Measurements from ENCODE around the gene RNU11.

RNU11 gene

DNA sequence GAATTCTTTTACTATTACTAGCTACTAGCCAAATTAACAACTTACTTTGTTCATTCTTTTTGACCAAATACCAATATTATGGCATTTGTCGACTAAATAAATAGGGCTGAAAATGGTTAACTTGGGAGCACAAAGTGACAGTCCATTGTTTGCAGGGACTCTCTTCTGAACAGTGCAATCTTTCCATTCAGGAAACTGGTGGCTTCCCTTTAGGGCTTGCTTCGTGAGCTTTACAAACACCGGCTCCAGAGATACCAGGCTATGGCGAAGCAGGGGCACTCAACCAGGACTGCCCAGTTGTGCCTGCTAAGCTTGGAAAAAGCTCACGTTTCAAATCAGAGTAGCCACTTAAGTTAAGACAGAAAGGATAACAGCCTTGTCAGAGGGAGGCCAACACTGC, 44.0 kb upstream of the RNU11 start:
- Histone ChIP-seq H2BK15ac (ENCODE audit: low read depth, poor library complexity, severe bottlenecking) (no peak overlapping the region), H2AFZ (ENCODE audit: low read depth, low read length) (no peak overlapping the region), H2AK5ac (ENCODE audit: low read length, severe bottlenecking) (no peak overlapping the region), H3K4me1 (ENCODE audit: control insufficient read depth, insufficient read depth, low read depth, low read length) (peaks cover 15% of the 10 kb centered on the region), H3K9me3 (ENCODE audit: control insufficient read depth, low read length) (no peaks in the 10 kb centered on the region), H2BK120ac (ENCODE audit: low read depth, low read length) (no peak overlapping the region), H3K27me3 (ENCODE audit: control insufficient read depth in 1 of 2, insufficient read depth in 1 of 2, low read length in 2 of 2) (no peaks in the 10 kb centered on the region), H4K8ac (ENCODE audit: low read length) (no peak overlapping the region), H3K14ac (ENCODE audit: low read length in 2 of 2) (no peak overlapping the region), H3K79me1 (replicated peaks; ENCODE audit: low read length, poor library complexity, severe bottlenecking) (peaks cover 2% of the 10 kb centered on the region), H2BK12ac (ENCODE audit: low read length in 2 of 2) (no peak overlapping the region), H3K18ac (ENCODE audit: low read depth in 1 of 2, low read length in 2 of 2) (no peak overlapping the region), H3K4me3 (ENCODE audit: insufficient read depth in 1 of 2, low read depth in 1 of 2, low read length in 2 of 2) (no peak overlapping the region), H3K9ac (ENCODE audit: low read length) (no peak overlapping the region), H3K4me2 (ENCODE audit: low read length, poor library complexity, severe bottlenecking) (no peak overlapping the region), H2BK5ac (ENCODE audit: low read depth, low read length, poor library complexity, severe bottlenecking) (no peak overlapping the region), H4K91ac (ENCODE audit: low read length) (no peak overlapping the region), H3K27ac (ENCODE audit: low read length, poor library complexity, severe bottlenecking) (no peak overlapping the region), H3K23ac (ENCODE audit: low read length in 2 of 2) (no peak overlapping the region), H3K36me3 (ENCODE audit: control insufficient read depth in 1 of 2, insufficient read depth in 2 of 2, low read depth in 1 of 2, low read length in 2 of 2) (peaks cover 41 to 48% of the 10 kb centered on the region in 2 experiments), H3K4ac (ENCODE audit: low read depth in 1 of 2, low read length in 2 of 2) (no peak overlapping the region)
- WGBS: 92% methylated on average over 5 of the region's 5 CpGs
- no peak for DNase-seq

DNA sequence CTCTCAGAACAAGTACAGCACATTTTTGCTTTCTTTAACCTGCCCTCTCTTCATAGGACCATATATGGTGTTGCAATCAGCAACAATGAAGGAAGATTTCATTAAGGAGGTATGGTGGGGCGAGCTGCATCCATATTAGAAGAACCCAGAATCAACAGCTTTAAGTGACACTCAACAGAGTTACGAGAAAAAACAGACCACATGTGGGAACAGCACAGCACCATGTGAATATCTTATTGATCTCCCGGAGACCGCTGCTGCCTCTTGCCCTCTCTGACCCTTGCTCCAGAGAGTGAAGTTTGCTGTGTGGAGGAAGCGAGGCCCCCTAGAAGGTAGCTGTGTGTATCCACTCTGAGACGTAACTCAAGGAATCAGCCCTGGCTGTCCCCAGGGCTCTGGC, 43.4 kb upstream of the RNU11 start:
- no peak overlapping the region for H4K91ac ChIP-seq (ENCODE audit: low read length)
- no peak overlapping the region for H3K4me3 ChIP-seq (ENCODE audit: insufficient read depth in 1 of 2, low read depth in 1 of 2, low read length in 2 of 2)
- no peaks in the 10 kb centered on the region for H3K9me3 ChIP-seq (ENCODE audit: control insufficient read depth, low read length)
- no peak overlapping the region for H3K18ac ChIP-seq (ENCODE audit: low read depth in 1 of 2, low read length in 2 of 2)
- H3K4me1 ChIP-seq (ENCODE audit: control insufficient read depth, insufficient read depth, low read depth, low read length): peaks cover 13% of the 10 kb centered on the region
- H2AFZ ChIP-seq (ENCODE audit: low read depth, low read length): no peak overlapping the region
- H3K4me2 ChIP-seq (ENCODE audit: low read length, poor library complexity, severe bottlenecking): no peak overlapping the region
- no peak overlapping the region for H2BK120ac ChIP-seq (ENCODE audit: low read depth, low read length)
- H3K9ac ChIP-seq (ENCODE audit: low read length): no peak overlapping the region
- H3K23ac ChIP-seq (ENCODE audit: low read length in 2 of 2): no peak overlapping the region
- H3K4ac ChIP-seq (ENCODE audit: low read depth in 1 of 2, low read length in 2 of 2): no peak overlapping the region
- H2BK5ac ChIP-seq (ENCODE audit: low read depth, low read length, poor library complexity, severe bottlenecking): no peak overlapping the region
- peak overlapping the region; percentile 8 for H2BK15ac ChIP-seq (ENCODE audit: low read depth, poor library complexity, severe bottlenecking)
- H3K27me3 ChIP-seq (ENCODE audit: control insufficient read depth in 1 of 2, insufficient read depth in 1 of 2, low read length in 2 of 2): no peaks in the 10 kb centered on the region
- 54% methylated on average over 6 of the region's 6 CpGs for WGBS
- H3K27ac ChIP-seq (ENCODE audit: low read length, poor library complexity, severe bottlenecking): no peak overlapping the region
- H2AK5ac ChIP-seq (ENCODE audit: low read length, severe bottlenecking): peak overlapping the region; percentile 18
- peaks cover 43 to 52% of the 10 kb centered on the region in 2 experiments for H3K36me3 ChIP-seq (ENCODE audit: control insufficient read depth in 1 of 2, insufficient read depth in 2 of 2, low read depth in 1 of 2, low read length in 2 of 2)
- H3K14ac ChIP-seq (ENCODE audit: low read length in 2 of 2): no peak overlapping the region
- H3K79me1 ChIP-seq (replicated peaks; ENCODE audit: low read length, poor library complexity, severe bottlenecking): peaks cover 2% of the 10 kb centered on the region
- DNase-seq: no peak
- H2BK12ac ChIP-seq (ENCODE audit: low read length in 2 of 2): no peak overlapping the region
- H4K8ac ChIP-seq (ENCODE audit: low read length): no peak overlapping the region

DNA sequence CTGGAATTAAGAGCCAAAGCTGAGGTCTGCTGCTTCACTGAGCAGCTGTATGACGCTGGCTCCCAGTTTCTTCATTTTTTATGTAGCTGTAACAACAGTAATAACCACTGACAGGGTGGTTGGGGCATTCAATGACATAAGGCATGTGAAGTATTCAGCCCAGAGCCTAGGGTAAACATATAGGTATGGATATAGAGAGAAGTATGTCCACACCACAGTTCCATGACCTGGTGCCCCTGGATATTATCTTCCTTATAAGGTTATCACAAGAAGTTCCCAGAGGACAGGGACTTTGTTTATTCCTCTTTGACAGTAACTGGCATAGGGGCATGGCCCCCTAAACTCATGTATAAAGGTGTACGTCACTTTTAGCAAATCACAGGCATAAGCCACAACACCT, 41.6 kb upstream of the RNU11 start:
- no peak overlapping the region for H2BK12ac ChIP-seq (ENCODE audit: low read length in 2 of 2)
- no peak overlapping the region for H2AK5ac ChIP-seq (ENCODE audit: low read length, severe bottlenecking)
- 72% methylated on average over 2 of the region's 2 CpGs for WGBS
- H2BK15ac ChIP-seq (ENCODE audit: low read depth, poor library complexity, severe bottlenecking): no peak overlapping the region
- peaks cover 52 to 67% of the 10 kb centered on the region in 2 experiments for H3K36me3 ChIP-seq (ENCODE audit: control insufficient read depth in 1 of 2, insufficient read depth in 2 of 2, low read depth in 1 of 2, low read length in 2 of 2)
- peak overlapping the region; percentile 54 for H3K27ac ChIP-seq (ENCODE audit: low read length, poor library complexity, severe bottlenecking)
- no peaks in the 10 kb centered on the region for H3K9me3 ChIP-seq (ENCODE audit: control insufficient read depth, low read length)
- H2BK120ac ChIP-seq (ENCODE audit: low read depth, low read length): no peak overlapping the region
- no peak overlapping the region for H3K4me2 ChIP-seq (ENCODE audit: low read length, poor library complexity, severe bottlenecking)
- H4K91ac ChIP-seq (ENCODE audit: low read length): no peak overlapping the region
- H3K23ac ChIP-seq (ENCODE audit: low read length in 2 of 2): no peak overlapping the region
- no peak overlapping the region for H4K8ac ChIP-seq (ENCODE audit: low read length)
- no peak overlapping the region for H3K9ac ChIP-seq (ENCODE audit: low read length)
- no peak overlapping the region for H2AFZ ChIP-seq (ENCODE audit: low read depth, low read length)
- H3K4me3 ChIP-seq (ENCODE audit: insufficient read depth in 1 of 2, low read depth in 1 of 2, low read length in 2 of 2): no peak overlapping the region
- DNase-seq: no peak
- peaks cover 2% of the 10 kb centered on the region for H3K79me1 ChIP-seq (replicated peaks; ENCODE audit: low read length, poor library complexity, severe bottlenecking)
- no peak overlapping the region for H3K18ac ChIP-seq (ENCODE audit: low read depth in 1 of 2, low read length in 2 of 2)
- H2BK5ac ChIP-seq (ENCODE audit: low read depth, low read length, poor library complexity, severe bottlenecking): no peak overlapping the region
- H3K4ac ChIP-seq (ENCODE audit: low read depth in 1 of 2, low read length in 2 of 2): no peak overlapping the region
- peaks cover 10% of the 10 kb centered on the region for H3K4me1 ChIP-seq (ENCODE audit: control insufficient read depth, insufficient read depth, low read depth, low read length)
- no peak overlapping the region for H3K14ac ChIP-seq (ENCODE audit: low read length in 2 of 2)
- no peaks in the 10 kb centered on the region for H3K27me3 ChIP-seq (ENCODE audit: control insufficient read depth in 1 of 2, insufficient read depth in 1 of 2, low read length in 2 of 2)

DNA sequence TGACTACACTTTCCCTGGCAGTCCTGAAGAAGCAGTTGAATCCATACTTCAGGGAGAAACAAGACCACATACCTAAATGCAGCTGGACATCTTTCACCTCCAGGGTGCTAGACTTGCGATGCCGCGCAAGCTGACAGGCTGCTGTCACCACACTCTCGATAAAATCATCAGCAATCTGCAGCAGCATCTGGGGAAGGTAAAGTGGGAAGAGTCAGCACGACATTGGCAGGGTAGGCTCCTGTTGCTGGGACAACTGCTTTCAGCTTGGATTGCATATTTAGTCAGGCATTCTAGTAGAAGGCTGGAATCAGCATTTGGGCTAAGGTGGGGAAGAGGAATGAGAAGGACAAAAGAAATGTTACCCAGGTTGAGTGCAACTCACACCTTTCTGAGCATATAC, 35.2 kb upstream of the RNU11 start:
- no peak overlapping the region for H4K8ac ChIP-seq (ENCODE audit: low read length)
- no peak overlapping the region for H3K27ac ChIP-seq (ENCODE audit: low read length, poor library complexity, severe bottlenecking)
- H3K79me1 ChIP-seq (replicated peaks; ENCODE audit: low read length, poor library complexity, severe bottlenecking): no peaks in the 10 kb centered on the region
- no peak overlapping the region for H2BK12ac ChIP-seq (ENCODE audit: low read length in 2 of 2)
- H4K91ac ChIP-seq (ENCODE audit: low read length): no peak overlapping the region
- no peak overlapping the region for H3K18ac ChIP-seq (ENCODE audit: low read depth in 1 of 2, low read length in 2 of 2)
- no peak overlapping the region for H3K4ac ChIP-seq (ENCODE audit: low read depth in 1 of 2, low read length in 2 of 2)
- no peaks in the 10 kb centered on the region for H3K4me1 ChIP-seq (ENCODE audit: control insufficient read depth, insufficient read depth, low read depth, low read length)
- no peak overlapping the region for H3K9ac ChIP-seq (ENCODE audit: low read length)
- H3K9me3 ChIP-seq (ENCODE audit: control insufficient read depth, low read length): no peaks in the 10 kb centered on the region
- peaks cover 32 to 64% of the 10 kb centered on the region in 2 experiments for H3K36me3 ChIP-seq (ENCODE audit: control insufficient read depth in 1 of 2, insufficient read depth in 2 of 2, low read depth in 1 of 2, low read length in 2 of 2)
- no peak for DNase-seq
- no peak overlapping the region for H2BK120ac ChIP-seq (ENCODE audit: low read depth, low read length)
- no peak overlapping the region for H3K4me3 ChIP-seq (ENCODE audit: insufficient read depth in 1 of 2, low read depth in 1 of 2, low read length in 2 of 2)
- H3K14ac ChIP-seq (ENCODE audit: low read length in 2 of 2): no peak overlapping the region
- WGBS: 94% methylated on average over 5 of the region's 5 CpGs
- no peak overlapping the region for H3K23ac ChIP-seq (ENCODE audit: low read length in 2 of 2)
- no peaks in the 10 kb centered on the region for H3K27me3 ChIP-seq (ENCODE audit: control insufficient read depth in 1 of 2, insufficient read depth in 1 of 2, low read length in 2 of 2)
- no peak overlapping the region for H2AK5ac ChIP-seq (ENCODE audit: low read length, severe bottlenecking)
- H2BK5ac ChIP-seq (ENCODE audit: low read depth, low read length, poor library complexity, severe bottlenecking): no peak overlapping the region
- H2BK15ac ChIP-seq (ENCODE audit: low read depth, poor library complexity, severe bottlenecking): no peak overlapping the region
- no peak overlapping the region for H2AFZ ChIP-seq (ENCODE audit: low read depth, low read length)
- H3K4me2 ChIP-seq (ENCODE audit: low read length, poor library complexity, severe bottlenecking): no peak overlapping the region
